HepG2 (cell line): Measurements from ENCODE around the gene SS18L1. TPM values are rescaled to one million over a fixed set of nuclear protein-coding genes. Genes with fewer than 3 reads are reported as not detected.
A peak's percentile ranks its signal among the peaks of the same experiment; 100 is the strongest.

Experiments used
- BATF2 ChIP-seq: sonication (generic); formaldehyde crosslinking; IDR thresholded peaks from 2 replicates; pipeline ENCODE4 v1.8.0; 2022; ENCODE audit warnings: mild to moderate bottlenecking, missing genetic modification reagents, moderate library complexity
- CCDC6 ChIP-seq: sonication (generic); formaldehyde crosslinking; IDR thresholded peaks from 2 replicates; pipeline ENCODE4 v1.8.1; 2022; ENCODE audit warnings: mild to moderate bottlenecking, missing genetic modification reagents, moderate library complexity
- DNMT3B ChIP-seq: conservative IDR thresholded peaks from 2 replicates; pipeline ENCODE4 v1.6.1; 2016; ENCODE audit warnings: missing biosample characterization, control low read depth
- FOXK1 ChIP-seq: sonication (generic); formaldehyde crosslinking; IDR thresholded peaks from 2 replicates; pipeline ENCODE4 v1.4.0; 2020; ENCODE audit warnings: low read depth, missing genetic modification reagents, borderline replicate concordance
- JUNB ChIP-seq: sonication (generic); formaldehyde crosslinking; IDR thresholded peaks from 2 replicates; pipeline ENCODE4 v1.8.0; 2022; ENCODE audit warnings: missing genetic modification reagents, mild to moderate bottlenecking, borderline replicate concordance
- KLF11 ChIP-seq: IDR thresholded peaks from 2 replicates; pipeline ENCODE4 v1.6.1; 2016; ENCODE audit warnings: missing compliant biosample characterization
- MYPOP ChIP-seq: sonication (generic); formaldehyde crosslinking; IDR thresholded peaks from 2 replicates; pipeline ENCODE4 v1.8.1; 2023; ENCODE audit warnings: mild to moderate bottlenecking, moderate library complexity, missing genetic modification reagents
- NAIF1 ChIP-seq: sonication (generic); formaldehyde crosslinking; IDR thresholded peaks from 2 replicates; pipeline ENCODE4 v1.5.0; 2020; ENCODE audit warnings: mild to moderate bottlenecking, missing genetic modification reagents, borderline replicate concordance
- NFRKB ChIP-seq: fragments of 450-650 bp; IDR thresholded peaks from 2 replicates; pipeline ENCODE4 v1.6.1; 2017
- SKI ChIP-seq: fragments of 450-650 bp; IDR thresholded peaks from one replicate; pipeline ENCODE4 v1.6.1; 2018; ENCODE audit warnings: mild to moderate bottlenecking; ENCODE audit not compliant: partially characterized antibody
- SP5 ChIP-seq: IDR thresholded peaks from 2 replicates; pipeline ENCODE4 v1.6.1; 2016; ENCODE audit warnings: low read depth, borderline replicate concordance
- THRA ChIP-seq: sonication (generic); formaldehyde crosslinking; IDR thresholded peaks from 2 replicates; pipeline ENCODE4 v1.4.0; 2020; ENCODE audit warnings: missing genetic modification reagents, borderline replicate concordance
- TOPORS ChIP-seq: sonication (generic); formaldehyde crosslinking; IDR thresholded peaks from 2 replicates; pipeline ENCODE4 v1.8.0; 2023; ENCODE audit warnings: mild to moderate bottlenecking, missing genetic modification reagents
- TSC22D2 ChIP-seq: sonication (generic); formaldehyde crosslinking; IDR thresholded peaks from 2 replicates; pipeline ENCODE4 v1.5.1; 2020; ENCODE audit warnings: missing genetic modification reagents, mild to moderate bottlenecking, borderline replicate concordance
- ZBTB2 ChIP-seq: sonication (generic); formaldehyde crosslinking; IDR thresholded peaks from 2 replicates; pipeline ENCODE4 v1.8.0; 2022; ENCODE audit warnings: low read depth, missing genetic modification reagents
- ZC3H13 ChIP-seq: sonication (generic); formaldehyde crosslinking; IDR thresholded peaks from 2 replicates; pipeline ENCODE4 v1.8.1; 2023; ENCODE audit warnings: mild to moderate bottlenecking, missing genetic modification reagents, moderate library complexity
- ZNF101 ChIP-seq: sonication (generic); formaldehyde crosslinking; IDR thresholded peaks from 2 replicates; pipeline ENCODE4 v1.4.0; 2020; ENCODE audit warnings: mild to moderate bottlenecking, low read depth, missing genetic modification reagents, borderline replicate concordance
- ZNF232 ChIP-seq: sonication (generic); formaldehyde crosslinking; IDR thresholded peaks from 2 replicates; pipeline ENCODE4 v1.4.0; 2020; ENCODE audit warnings: missing genetic modification reagents, borderline replicate concordance
- ZNF430 ChIP-seq: sonication (generic); formaldehyde crosslinking; IDR thresholded peaks from 2 replicates; pipeline ENCODE4 v1.9.0; 2021; ENCODE audit warnings: mild to moderate bottlenecking, missing genetic modification reagents
- ZNF468 ChIP-seq: sonication (generic); formaldehyde crosslinking; IDR thresholded peaks from 2 replicates; pipeline ENCODE4 v1.8.0; 2022; ENCODE audit warnings: mild to moderate bottlenecking, moderate library complexity, missing genetic modification reagents
- ZNF503 ChIP-seq: sonication (generic); formaldehyde crosslinking; IDR thresholded peaks from 2 replicates; pipeline ENCODE4 v1.4.0; 2020; ENCODE audit warnings: missing genetic modification reagents
- ZNF580 ChIP-seq: IDR thresholded peaks from 2 replicates; pipeline ENCODE4 v1.6.1; 2016; ENCODE audit warnings: low read depth, borderline replicate concordance
- ZSCAN20 ChIP-seq: sonication (generic); formaldehyde crosslinking; IDR thresholded peaks from 2 replicates; pipeline ENCODE4 v1.4.0; 2020; ENCODE audit warnings: missing genetic modification reagents, mild to moderate bottlenecking, borderline replicate concordance
- polyA plus RNA-seq, 8 experiments: library from polyadenylated mRNA; depleted of rRNA in 3 of 8; stranded (reverse) in 7 of 8; unstranded in 1 of 8; fragments of >200 nt; fragmentation: Illumina TruSeq in 4 of 8; extraction: Trizol in 4 of 8; gene quantifications; 2 replicates each; pipeline versions ENCODE4 v1.2.1 to v1.2.3, GENCODE V29; 2011 to 2016; ENCODE audit warnings: low read depth in 4 of 8, missing spikeins in 1 of 8, mixed read lengths in 1 of 8; ENCODE audit not compliant: insufficient read depth in 1 of 8
- total RNA-seq, 5 experiments: library from RNA; depleted of rRNA; stranded (reverse); fragments of >200 nt; fragmentation: Illumina TruSeq; extraction: Trizol; gene quantifications; 2 replicates each; pipeline ENCODE4 v1.2.3, GENCODE V29; 2016; ENCODE audit warnings: low read depth in 1 of 5

SS18L1 gene
- total and polyA plus RNA-seq, 2 of the 13 experiments (the other 11 are each of a cell fraction or from before 2014, with no cell fraction given), result 17.8 to 27.6 TPM

- no peak for TF ChIP-seq ZNF101
- TF ChIP-seq ZNF503 (CRISPR knock-in tag), result no peak
- peak; percentile 94 for TF ChIP-seq CCDC6 (CRISPR knock-in tag)
- TF ChIP-seq MYPOP (CRISPR knock-in tag), result no peak; the same call in 1 of the 2 replicates
- TF ChIP-seq SP5 (CRISPR knock-in tag), result no peak
- no peak for TF ChIP-seq ZNF468
- 0 out of 2 replicates have a peak, but pooled peaks have one; percentile 50 for TF ChIP-seq ZNF430
- peak; percentile 69; the same call in 1 of the 2 replicates for TF ChIP-seq DNMT3B (CRISPR knock-in tag)
- peak; percentile 88; the same call in 1 of the 2 replicates for TF ChIP-seq BATF2 (CRISPR knock-in tag)
- 0 out of 2 replicates have a peak, but pooled peaks have one; percentile 60 for TF ChIP-seq ZBTB2
- peak; percentile 84 for TF ChIP-seq THRA (CRISPR knock-in tag)
- TF ChIP-seq JUNB (CRISPR knock-in tag), result no peak
- TF ChIP-seq ZNF232 (CRISPR knock-in tag), result peak; percentile 56; the same call in 1 of the 2 replicates
- no peak for TF ChIP-seq NAIF1 (CRISPR knock-in tag)
- peak; percentile 80; the same call in 1 of the 2 replicates for TF ChIP-seq ZC3H13
- no peak for TF ChIP-seq SKI
- no peak; the same call in 1 of the 2 replicates for TF ChIP-seq TOPORS
- peak; percentile 92; the same call in 1 of the 2 replicates for TF ChIP-seq ZNF580
- TF ChIP-seq TSC22D2, result peak; percentile 97; the same call in 1 of the 2 replicates
- peak; percentile 86; the same call in 1 of the 2 replicates for TF ChIP-seq ZSCAN20 (CRISPR knock-in tag)
- no peak for TF ChIP-seq NFRKB
- no peak for TF ChIP-seq KLF11
- peak; percentile 46; the same call in 1 of the 2 replicates for TF ChIP-seq FOXK1 (CRISPR knock-in tag)
Measured at GRCh38 chr20:62219992-62220665, 76.6 kb downstream of the SS18L1 start, which contains the start of gene HRH3 (continued).
